Measurements from ENCODE around the gene ULK2.

- TF ChIP-seq, protein P1, sequence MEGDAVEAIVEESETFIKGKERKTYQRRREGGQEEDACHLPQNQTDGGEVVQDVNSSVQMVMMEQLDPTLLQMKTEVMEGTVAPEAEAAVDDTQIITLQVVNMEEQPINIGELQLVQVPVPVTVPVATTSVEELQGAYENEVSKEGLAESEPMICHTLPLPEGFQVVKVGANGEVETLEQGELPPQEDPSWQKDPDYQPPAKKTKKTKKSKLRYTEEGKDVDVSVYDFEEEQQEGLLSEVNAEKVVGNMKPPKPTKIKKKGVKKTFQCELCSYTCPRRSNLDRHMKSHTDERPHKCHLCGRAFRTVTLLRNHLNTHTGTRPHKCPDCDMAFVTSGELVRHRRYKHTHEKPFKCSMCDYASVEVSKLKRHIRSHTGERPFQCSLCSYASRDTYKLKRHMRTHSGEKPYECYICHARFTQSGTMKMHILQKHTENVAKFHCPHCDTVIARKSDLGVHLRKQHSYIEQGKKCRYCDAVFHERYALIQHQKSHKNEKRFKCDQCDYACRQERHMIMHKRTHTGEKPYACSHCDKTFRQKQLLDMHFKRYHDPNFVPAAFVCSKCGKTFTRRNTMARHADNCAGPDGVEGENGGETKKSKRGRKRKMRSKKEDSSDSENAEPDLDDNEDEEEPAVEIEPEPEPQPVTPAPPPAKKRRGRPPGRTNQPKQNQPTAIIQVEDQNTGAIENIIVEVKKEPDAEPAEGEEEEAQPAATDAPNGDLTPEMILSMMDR (IDR thresholded peaks at IDR 0.05), result no peak
- TF ChIP-seq POLR2A (IDR thresholded peaks at IDR 0.05), result no peak
Measured at GRCh38 chr17:19763416-19763815, 104.3 kb downstream of the ULK2 start.
